Natural killer cell (primary cell): ENCODE results near the gene CLNK. TPM values are rescaled to one million over a fixed set of nuclear protein-coding genes. Genes with fewer than 3 reads are reported as not detected.

Experiments used
- ATAC-seq, 3 donors: fragments of 150-1000 bp in 2 of 3; fragments of 200-7000 bp in 1 of 3; cut with Tn5 transposase; 1 replicate in 1 of 3; 2 replicates in 2 of 3; pipeline ENCODE4 v1.10.0; 2021; ENCODE audit warnings: mild to moderate bottlenecking in 2 of 3, moderate library complexity in 2 of 3
- DNase-seq, 2 donors: peaks; one replicate each; pipeline versions ENCODE4 v3.0.0 to v3.0.0-alpha.2; 2013 to 2021; ENCODE audit warnings: mixed read lengths in 1 of 2
- H3K27ac ChIP-seq: one replicate; pipeline ENCODE4 v1.5.1; 2013; ENCODE audit warnings: mild to moderate bottlenecking, low read length
- H3K27me3 ChIP-seq: one replicate; pipeline ENCODE4 v1.6.1; 2013; ENCODE audit warnings: low read length; ENCODE audit not compliant: control insufficient read depth, insufficient read depth
- H3K36me3 ChIP-seq: one replicate; pipeline ENCODE4 v1.6.1; 2013; ENCODE audit warnings: low read length; ENCODE audit not compliant: control insufficient read depth, insufficient read depth
- H3K4me1 ChIP-seq: one replicate; pipeline ENCODE4 v1.6.1; 2013; ENCODE audit warnings: low read length; ENCODE audit not compliant: control insufficient read depth, insufficient read depth
- H3K4me3 ChIP-seq: one replicate; pipeline ENCODE4 v1.5.1; 2013; ENCODE audit warnings: low read length
- H3K9me3 ChIP-seq: one replicate; pipeline ENCODE4 v1.6.1; 2013; ENCODE audit warnings: low read length; ENCODE audit not compliant: control insufficient read depth, insufficient read depth
- H3K27ac Mint-ChIP-seq, 2 donors: one replicate each; pipeline ENCODE4 v1.8.0; 2022; ENCODE audit warnings: mild to moderate bottlenecking in 2 of 2, mixed read lengths in 2 of 2, moderate library complexity in 1 of 2
- H3K27me3 Mint-ChIP-seq, 2 donors: one replicate each; pipeline ENCODE4 v1.8.0; 2022; ENCODE audit warnings: low read depth in 2 of 2, mixed read lengths in 2 of 2
- H3K36me3 Mint-ChIP-seq: one replicate; pipeline ENCODE4 v1.8.0; 2022; ENCODE audit warnings: mixed read lengths
- H3K4me1 Mint-ChIP-seq, 2 donors: one replicate each; pipeline ENCODE4 v1.8.0; 2022; ENCODE audit warnings: mixed read lengths in 2 of 2
- H3K4me3 Mint-ChIP-seq: one replicate; pipeline ENCODE4 v1.8.0; 2022; ENCODE audit warnings: mild to moderate bottlenecking, moderate library complexity, mixed read lengths
- H3K9me3 Mint-ChIP-seq, 2 donors: one replicate each; pipeline ENCODE4 v1.8.0; 2022; ENCODE audit warnings: mixed read lengths in 2 of 2
- CTCF ChIP-seq: fragments of 200-600 bp; IDR thresholded peaks from one replicate; pipeline ENCODE4 v1.8.0; 2022; ENCODE audit warnings: antibody characterized with exemption
- WGBS: methylation state at CpG from one replicate; pipeline ENCODE4 v1.1.7; 2013; ENCODE audit warnings: missing lambda C conversion rate; ENCODE audit not compliant: insufficient coverage; 5-methylcytosine and 5-hydroxymethylcytosine counted together
- intact Hi-C: fragments of 100-400 bp; cut with micrococcal nuclease; formaldehyde crosslinking; loops from one replicate; pipeline ENCODE4 v1.14.2; 2022
- total RNA-seq, 4 donors: library from RNA; stranded (reverse); fragments of 120-200 nt in 1 of 4; gene quantifications; one replicate each; pipeline versions ENCODE4 v1.2.3 to v1.2.4, GENCODE V29; 2013 to 2022

The CLNK gene
- total RNA-seq, 3 donors from 2014 or later (not counting 1 experiment from before 2014, with no cell fraction given): 1.00 to 1.1 (median 1.0) TPM

- Histone ChIP-seq H3K4me1 (peaks cover 9% of the 10 kb centered on the region), H3K9me3 (no peaks in the 10 kb centered on the region), H3K27ac (no peak overlapping the region), H3K27me3 (no peaks in the 10 kb centered on the region), H3K4me3 (no peak overlapping the region), H3K36me3 (no peaks in the 10 kb centered on the region)
- no peak overlapping the region for H3K4me3 Mint-ChIP-seq
- H3K27ac Mint-ChIP-seq: peak overlapping the region in 1 of 2 donors; percentile 47
- no peaks in the 10 kb centered on the region for H3K27me3 Mint-ChIP-seq
- 69% methylated on average over 9 of the region's 11 CpGs for WGBS
- DNase-seq: no peak
- no peaks in the 10 kb centered on the region for H3K9me3 Mint-ChIP-seq
- H3K36me3 Mint-ChIP-seq: no peaks in the 10 kb centered on the region
- peaks cover 19 to 29% of the 10 kb centered on the region in 2 donors for H3K4me1 Mint-ChIP-seq
- intact Hi-C loops: no loop called here
- no peak for ATAC-seq
- no peak for TF ChIP-seq CTCF
Measured at GRCh38 chr4:10577508-10578426, 106.8 kb downstream of the CLNK start.

GRCh38 chr4:10577018-10577417 is 107.5 kb downstream of the CLNK start:
- H3K4me3 ChIP-seq: no peak overlapping the region
- H3K27ac ChIP-seq: no peak overlapping the region
- Mint-ChIP-seq H3K4me3 (no peak overlapping the region), H3K4me1 (peaks cover 19 to 29% of the 10 kb centered on the region in 2 donors), H3K9me3 (no peaks in the 10 kb centered on the region), H3K27me3 (no peaks in the 10 kb centered on the region), H3K27ac (peak overlapping the region in 1 of 2 donors; percentile 47), H3K36me3 (no peaks in the 10 kb centered on the region)
- no peak for TF ChIP-seq CTCF
- ATAC-seq (peak in 1 of 3 donors; percentile 47), DNase-seq (no peak)
- no peaks in the 10 kb centered on the region for H3K27me3 ChIP-seq
- peaks cover 9% of the 10 kb centered on the region for H3K4me1 ChIP-seq
- intact Hi-C loops: no loop called here
- 0% methylated on average over 1 of the region's 1 CpG for WGBS
- H3K36me3 ChIP-seq: no peaks in the 10 kb centered on the region
- H3K9me3 ChIP-seq: no peaks in the 10 kb centered on the region

GRCh38 chr4:10576236-10576635 is 108.3 kb downstream of the CLNK start:
- H3K9me3 ChIP-seq: no peaks in the 10 kb centered on the region
- H3K27ac ChIP-seq: no peak overlapping the region
- H3K9me3 Mint-ChIP-seq: no peaks in the 10 kb centered on the region
- H3K4me3 ChIP-seq: no peak overlapping the region
- no peaks in the 10 kb centered on the region for H3K27me3 ChIP-seq
- no peak for DNase-seq
- peaks cover 19 to 29% of the 10 kb centered on the region in 2 donors for H3K4me1 Mint-ChIP-seq
- ATAC-seq: no peak
- H3K27ac Mint-ChIP-seq: no peak overlapping the region
- H3K36me3 Mint-ChIP-seq: no peaks in the 10 kb centered on the region
- H3K4me1 ChIP-seq: peaks cover 9% of the 10 kb centered on the region
- no peak for TF ChIP-seq CTCF
- no peak overlapping the region for H3K4me3 Mint-ChIP-seq
- WGBS: 92% methylated on average over 3 of the region's 4 CpGs
- H3K36me3 ChIP-seq: no peaks in the 10 kb centered on the region
- H3K27me3 Mint-ChIP-seq: no peaks in the 10 kb centered on the region
- intact Hi-C loops: no loop called here
